ENCODE measurements around the gene ASIC1. TPM values are rescaled to one million over a fixed set of nuclear protein-coding genes. Genes with fewer than 3 reads are reported as not detected.
"Not testable (repeated sequence)": the region's sequence is repeated elsewhere in the genome, so short reads cannot be mapped to it uniquely, and the experiment has no call there.

Gene ASIC1
- total RNA-seq, 8 experiments from 2014 or later = 1.3 to 14.5 (median 7.6) TPM

GRCh38 chr12:50025187-50026059 lies 32.0 kb upstream of the ASIC1 start, which contains the start of gene RACGAP1:
TSS of gene RACGAP1 (minus strand) at chr12:50025494. CDS start at chr12:50016715, 8,779 bp downstream.
- in situ Hi-C loops (cut with MboI; ENCODE audit: low pct_unique_long_range_greater_than_20kb in 2 of 9, low sequenced_read_pairs in 9 of 9, unreplicated experiment in 9 of 9) = no loop called here
- Histone ChIP-seq H3K27ac (peak within 1 kb of the TSS; percentile 55 to 67), H3K4me3 (peak within 1 kb of the TSS; percentile 54 to 82 (median 75)), H3K4me1 (replicated peaks in 1 of 2) (peaks cover 3 to 20% of the 10 kb centered on the region in 2 donors)
- ATAC-seq (replicated peaks in 6 of 8) = peak; percentile 98 to 100 (median 99)
- WGBS, 10 experiments = 4 to 45% (median 25%) methylated on average over 2 to 30 of the region's 47 CpGs; no CpG with 5 or more reads in 1 of the 10 experiments

DNA sequence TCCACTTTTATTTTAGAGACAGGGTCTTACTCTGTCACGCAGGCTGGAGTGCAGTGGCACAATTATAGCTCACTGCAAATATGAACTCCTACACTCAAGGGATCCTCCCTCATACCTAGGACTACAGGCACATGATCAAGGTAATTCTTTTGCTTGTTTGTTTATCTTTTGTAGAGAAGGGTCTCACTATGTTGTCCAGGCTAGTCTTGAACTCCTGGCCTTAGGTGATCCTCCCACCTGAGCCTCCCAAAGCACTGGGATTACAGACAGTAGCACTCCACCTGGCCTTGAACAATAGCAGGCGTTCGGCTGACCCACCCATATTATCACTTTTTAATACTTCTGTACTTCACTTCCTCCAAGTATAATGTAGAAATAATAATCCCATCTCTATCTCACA lies 30.7 kb upstream of the ASIC1 start:
- WGBS, 10 experiments = 80 to 100% (median 97%) methylated on average over 1 to 3 of the region's 3 CpGs; no CpG with 5 or more reads in 4 of the 10 experiments

DNA sequence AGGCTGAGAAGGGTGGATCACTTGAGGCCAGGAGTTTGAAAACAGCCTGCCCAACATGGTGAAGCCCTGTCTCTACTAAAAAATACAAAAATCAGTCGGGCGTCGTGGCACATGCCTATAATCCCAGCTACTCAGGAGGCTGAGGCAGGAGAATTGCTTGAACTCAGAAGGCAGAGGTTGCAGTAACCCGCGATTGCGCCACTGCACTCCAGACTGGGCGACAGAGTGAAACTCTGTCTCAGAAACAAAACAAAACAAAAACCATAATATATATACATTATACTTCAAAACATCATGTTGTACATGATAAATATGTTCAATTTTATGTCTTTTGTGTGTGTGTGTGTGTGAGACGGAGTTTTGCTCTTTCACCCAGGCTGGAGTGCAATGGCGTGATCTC lies 26.9 kb upstream of the ASIC1 start:
- in situ Hi-C loops (cut with MboI; ENCODE audit: low pct_unique_long_range_greater_than_20kb in 2 of 9, low sequenced_read_pairs in 9 of 9, unreplicated experiment in 9 of 9); H3K4me1 ChIP-seq (replicated peaks in 1 of 2); H3K27ac ChIP-seq; H3K4me3 ChIP-seq; ATAC-seq (replicated peaks in 6 of 8): not testable (repeated sequence)
- WGBS, 10 experiments = 79 to 100% (median 92%) methylated on average over 1 to 9 of the region's 9 CpGs; no CpG with 5 or more reads in 4 of the 10 experiments

More for the DNA sequence above, 30.7 kb upstream of the ASIC1 start:
- H3K27ac ChIP-seq = no peak overlapping the region
- in situ Hi-C loops (cut with MboI; ENCODE audit: low pct_unique_long_range_greater_than_20kb in 2 of 9, low sequenced_read_pairs in 9 of 9, unreplicated experiment in 9 of 9) = no loop called here
- peaks cover 3 to 13% of the 10 kb centered on the region in 2 donors for H3K4me1 ChIP-seq (replicated peaks in 1 of 2)
- no peak overlapping the region for H3K4me3 ChIP-seq
- ATAC-seq (replicated peaks in 6 of 8) = no peak

DNA sequence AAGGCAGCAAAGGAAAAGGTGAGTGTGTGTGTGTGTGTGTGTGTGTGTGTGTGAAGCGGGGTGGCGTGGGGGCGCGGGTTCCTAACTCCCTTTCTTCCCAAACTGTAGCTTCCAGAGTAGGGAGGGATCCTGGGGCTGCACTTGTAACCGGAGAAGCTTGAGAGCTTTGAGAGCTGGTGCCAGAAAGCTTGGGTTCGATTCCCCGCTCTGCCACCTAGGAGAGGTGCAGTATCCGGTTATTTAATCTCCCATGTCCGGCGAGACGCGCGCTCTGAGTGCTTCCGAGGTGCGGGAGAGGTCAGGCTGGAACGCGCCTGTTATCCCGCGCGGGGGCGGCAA lies 24.9 kb upstream of the ASIC1 start:
- Histone ChIP-seq H3K27ac (no peak overlapping the region), H3K4me3 (no peak overlapping the region), H3K4me1 (replicated peaks in 1 of 2) (peaks cover 3 to 5% of the 10 kb centered on the region in 2 donors)
- WGBS, 10 experiments = 50 to 56% methylated on average over 2 to 9 of the region's 21 CpGs; no CpG with 5 or more reads in 8 of the 10 experiments
- in situ Hi-C loops (cut with MboI; ENCODE audit: low pct_unique_long_range_greater_than_20kb in 2 of 9, low sequenced_read_pairs in 9 of 9, unreplicated experiment in 9 of 9) = no loop called here
- no peak for ATAC-seq (replicated peaks in 6 of 8)

GRCh38 chr12:50032854-50033581 lies 24.4 kb upstream of the ASIC1 start:
- 33 to 68% (median 40%) methylated on average over 1 to 4 of the region's 37 CpGs; no CpG with 5 or more reads in 7 of the 10 experiments for WGBS, 10 experiments
- H3K4me1 ChIP-seq (replicated peaks in 1 of 2) = peaks cover 3 to 5% of the 10 kb centered on the region in 2 donors
- peak in 4 of 8 experiments; percentile 22 to 77 (median 50) for ATAC-seq (replicated peaks in 6 of 8)
- no peak overlapping the region for H3K27ac ChIP-seq
- no peak overlapping the region for H3K4me3 ChIP-seq
- in situ Hi-C loops (cut with MboI; ENCODE audit: low pct_unique_long_range_greater_than_20kb in 2 of 9, low sequenced_read_pairs in 9 of 9, unreplicated experiment in 9 of 9) = no loop called here

GRCh38 chr12:50038336-50038735 lies 19.1 kb upstream of the ASIC1 start:
- no peak for ATAC-seq (replicated peaks in 6 of 8)
- H3K27ac ChIP-seq = no peak overlapping the region
- 33 to 100% (median 90%) methylated on average over 1 to 3 of the region's 4 CpGs; no CpG with 5 or more reads in 2 of the 10 experiments for WGBS, 10 experiments
- H3K4me1 ChIP-seq (replicated peaks in 1 of 2) = peaks cover 11 to 18% of the 10 kb centered on the region in 2 donors
- no peak overlapping the region for H3K4me3 ChIP-seq
- in situ Hi-C loops (cut with MboI; ENCODE audit: low pct_unique_long_range_greater_than_20kb in 2 of 9, low sequenced_read_pairs in 9 of 9, unreplicated experiment in 9 of 9) = no loop called here

DNA sequence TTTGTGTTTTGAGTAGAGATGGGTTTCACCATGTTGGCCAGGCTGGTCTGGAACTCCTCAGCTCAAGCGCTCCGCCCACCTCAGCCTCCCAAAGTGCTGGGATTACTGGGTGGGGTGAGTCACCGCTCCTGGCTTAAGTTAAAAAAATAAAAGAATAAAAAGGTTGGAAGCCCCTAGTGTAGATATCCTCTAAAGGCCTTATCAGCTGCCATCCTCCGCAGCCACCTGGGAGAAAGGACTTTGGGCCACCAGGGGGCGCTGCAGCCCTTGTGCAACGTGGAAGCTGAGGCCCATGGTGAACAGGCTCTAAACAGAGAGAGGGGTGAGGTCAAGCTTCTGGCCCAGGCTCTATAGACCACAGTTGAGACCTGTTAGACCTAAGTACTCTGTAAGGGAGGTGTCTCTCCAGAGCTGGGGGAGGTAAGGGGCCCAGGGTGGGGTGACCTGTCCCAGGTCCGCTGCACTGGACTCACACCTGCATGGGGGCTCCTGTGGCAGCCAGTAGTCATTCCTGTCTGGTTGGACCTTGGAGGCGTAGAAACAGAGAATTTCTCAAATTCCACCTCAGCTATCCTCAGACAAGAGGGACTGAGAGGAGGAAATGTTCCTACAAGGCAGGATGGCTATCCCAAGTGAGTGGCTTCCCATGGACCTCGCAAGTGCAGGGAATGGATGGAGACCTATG lies 18.1 kb upstream of the ASIC1 start:
- ATAC-seq (replicated peaks in 6 of 8) = peak; percentile 75 to 99 (median 92)
- H3K4me3 ChIP-seq = no peak overlapping the region
- WGBS, 10 experiments = 0 to 60% (median 47%) methylated on average over 1 to 6 of the region's 9 CpGs; no CpG with 5 or more reads in 4 of the 10 experiments
- in situ Hi-C loops (cut with MboI; ENCODE audit: low pct_unique_long_range_greater_than_20kb in 2 of 9, low sequenced_read_pairs in 9 of 9, unreplicated experiment in 9 of 9) = no loop called here
- peaks cover 11 to 18% of the 10 kb centered on the region in 2 donors for H3K4me1 ChIP-seq (replicated peaks in 1 of 2)
- no peak overlapping the region for H3K27ac ChIP-seq

DNA sequence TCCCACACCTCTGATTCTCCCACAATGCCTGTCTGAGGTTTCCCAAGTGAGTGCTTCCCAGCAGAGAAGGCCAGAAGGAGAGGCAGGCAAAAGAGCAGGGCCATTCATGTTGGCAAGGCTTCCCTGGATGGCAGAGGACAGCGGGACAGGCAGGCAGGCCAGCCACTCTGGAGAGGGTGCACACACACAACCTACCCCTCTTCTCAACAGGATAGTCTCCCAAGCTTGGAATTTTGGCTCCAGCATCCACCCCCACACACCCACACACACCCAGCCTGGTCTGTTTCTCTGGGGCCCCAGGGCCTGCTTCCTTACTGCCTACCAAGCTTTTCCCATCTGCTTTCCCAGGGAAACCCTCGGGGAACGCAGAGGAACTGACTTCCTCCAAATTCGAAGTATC lies 16.7 kb upstream of the ASIC1 start:
- in situ Hi-C loops (cut with MboI; ENCODE audit: low pct_unique_long_range_greater_than_20kb in 2 of 9, low sequenced_read_pairs in 9 of 9, unreplicated experiment in 9 of 9) = no loop called here
- WGBS, 10 experiments = 59 to 100% (median 81%) methylated on average over 1 to 3 of the region's 4 CpGs; no CpG with 5 or more reads in 6 of the 10 experiments
- Histone ChIP-seq H3K4me1 (replicated peaks in 1 of 2) (peaks cover 11 to 18% of the 10 kb centered on the region in 2 donors), H3K4me3 (no peak overlapping the region), H3K27ac (peak overlapping the region; percentile 24 to 31)
- ATAC-seq (replicated peaks in 6 of 8) = no peak

- peak in 5 of 8 experiments; percentile 20 to 60 (median 31) for ATAC-seq (replicated peaks in 6 of 8)
- 60 to 100% (median 79%) methylated on average over 1 to 9 of the region's 15 CpGs; no CpG with 5 or more reads in 2 of the 10 experiments for WGBS, 10 experiments
- Histone ChIP-seq H3K4me1 (replicated peaks in 1 of 2) (peaks cover 11 to 18% of the 10 kb centered on the region in 2 donors), H3K27ac (peak overlapping the region; percentile 24 to 31), H3K4me3 (no peak overlapping the region)
- in situ Hi-C loops (cut with MboI; ENCODE audit: low pct_unique_long_range_greater_than_20kb in 2 of 9, low sequenced_read_pairs in 9 of 9, unreplicated experiment in 9 of 9) = no loop called here
Observed at GRCh38 chr12:50041062-50041860, 16.1 kb upstream of the ASIC1 start.

- H3K4me1 ChIP-seq (replicated peaks in 1 of 2) = peaks cover 11 to 18% of the 10 kb centered on the region in 2 donors
- no peak overlapping the region for H3K27ac ChIP-seq
- no peak overlapping the region for H3K4me3 ChIP-seq
- in situ Hi-C loops (cut with MboI; ENCODE audit: low pct_unique_long_range_greater_than_20kb in 2 of 9, low sequenced_read_pairs in 9 of 9, unreplicated experiment in 9 of 9) = no loop called here
- WGBS, 10 experiments = 17 to 83% (median 64%) methylated on average over 1 to 4 of the region's 5 CpGs; no CpG with 5 or more reads in 4 of the 10 experiments
- ATAC-seq (replicated peaks in 6 of 8) = no peak
Observed at GRCh38 chr12:50041962-50042361, 15.4 kb upstream of the ASIC1 start.

DNA sequence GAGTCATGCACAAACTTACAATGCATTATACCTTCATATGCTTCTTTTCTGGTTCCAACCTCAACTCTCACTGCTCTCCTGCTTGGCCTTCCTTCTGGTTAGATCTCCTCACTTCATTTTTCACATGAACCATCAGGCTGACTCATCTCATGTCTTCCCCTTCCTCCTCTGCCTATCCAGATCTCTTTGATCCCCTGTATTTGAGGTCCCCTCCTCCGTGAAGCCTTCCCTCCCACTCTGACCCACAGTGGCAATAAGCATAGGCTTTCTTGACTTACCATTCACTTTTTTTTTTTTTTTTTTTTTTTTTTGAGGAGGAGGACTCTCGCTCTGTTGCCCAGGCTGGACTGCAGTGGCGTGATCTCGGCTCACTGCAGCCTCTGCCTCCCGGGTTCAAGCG lies 14.7 kb upstream of the ASIC1 start:
- ATAC-seq (replicated peaks in 6 of 8) = no peak
- Histone ChIP-seq H3K4me3 (no peak overlapping the region), H3K27ac (no peak overlapping the region), H3K4me1 (replicated peaks in 1 of 2) (peaks cover 11 to 18% of the 10 kb centered on the region in 2 donors)
- in situ Hi-C loops (cut with MboI; ENCODE audit: low pct_unique_long_range_greater_than_20kb in 2 of 9, low sequenced_read_pairs in 9 of 9, unreplicated experiment in 9 of 9) = no loop called here
- 0 to 100% (median 80%) methylated on average over 1 to 6 of the region's 6 CpGs for WGBS, 10 experiments

- 83 to 100% (median 92%) methylated on average over 1 to 2 of the region's 2 CpGs; no CpG with 5 or more reads in 5 of the 10 experiments for WGBS, 10 experiments
- Histone ChIP-seq H3K4me1 (replicated peaks in 1 of 2) (peaks cover 11 to 18% of the 10 kb centered on the region in 2 donors), H3K27ac (no peak overlapping the region), H3K4me3 (no peak overlapping the region)
- ATAC-seq (replicated peaks in 6 of 8) = no peak
- in situ Hi-C loops (cut with MboI; ENCODE audit: low pct_unique_long_range_greater_than_20kb in 2 of 9, low sequenced_read_pairs in 9 of 9, unreplicated experiment in 9 of 9) = no loop called here
Observed at GRCh38 chr12:50043308-50043707, 14.1 kb upstream of the ASIC1 start.

Measured in motor neuron (in vitro differentiated cells).